ENCODE measurements around the gene KDM4B. TPM values are rescaled to one million over a fixed set of nuclear protein-coding genes. Genes with fewer than 3 reads are reported as not detected.

KDM4B gene
- total and polyA plus RNA-seq, 4 donors: 17.1 to 49.5 (median 24.7) TPM

DNA sequence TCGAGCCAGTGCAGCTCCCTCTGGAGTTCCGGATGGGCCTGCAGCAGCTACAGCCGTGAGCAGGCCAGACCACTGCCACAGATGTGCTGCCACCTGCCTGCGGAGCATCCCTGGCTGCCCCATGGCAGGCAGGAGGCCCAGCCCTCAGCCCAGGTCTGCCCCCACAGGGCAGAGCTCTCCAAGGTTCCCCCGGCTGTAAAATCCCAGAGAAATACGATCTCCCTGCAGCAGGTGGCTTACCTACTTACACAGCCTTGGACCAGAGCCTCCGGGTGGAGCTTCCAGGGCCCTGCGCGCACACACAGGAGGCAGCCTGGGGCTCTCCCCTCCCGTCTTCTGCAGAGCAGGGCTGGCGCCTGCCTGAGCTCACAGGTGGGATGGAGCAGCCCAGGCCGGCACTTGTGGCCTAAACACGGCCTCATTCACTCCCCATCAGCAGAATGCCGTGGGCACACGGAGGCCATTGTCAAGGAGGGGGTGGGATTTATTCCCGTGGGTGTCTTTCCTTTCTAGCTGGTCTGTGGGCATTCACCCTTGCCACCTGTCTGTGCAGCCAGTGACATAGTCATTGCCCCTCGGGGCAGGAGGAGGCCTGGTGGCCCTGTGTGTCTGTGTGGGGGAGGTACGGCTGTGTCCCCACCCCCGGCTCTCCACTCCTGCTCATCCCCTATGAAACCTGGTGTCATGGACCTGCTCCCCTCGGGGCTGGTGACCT, 118.0 kb downstream of the KDM4B start:
- H3K4me3 ChIP-seq: no peak overlapping the region
- no peak for DNase-seq
- H3K9me3 ChIP-seq (ENCODE audit: control insufficient read depth in 4 of 4, insufficient read depth in 3 of 4, low read length in 3 of 4): no peaks in the 10 kb centered on the region
- TF ChIP-seq, protein P1, sequence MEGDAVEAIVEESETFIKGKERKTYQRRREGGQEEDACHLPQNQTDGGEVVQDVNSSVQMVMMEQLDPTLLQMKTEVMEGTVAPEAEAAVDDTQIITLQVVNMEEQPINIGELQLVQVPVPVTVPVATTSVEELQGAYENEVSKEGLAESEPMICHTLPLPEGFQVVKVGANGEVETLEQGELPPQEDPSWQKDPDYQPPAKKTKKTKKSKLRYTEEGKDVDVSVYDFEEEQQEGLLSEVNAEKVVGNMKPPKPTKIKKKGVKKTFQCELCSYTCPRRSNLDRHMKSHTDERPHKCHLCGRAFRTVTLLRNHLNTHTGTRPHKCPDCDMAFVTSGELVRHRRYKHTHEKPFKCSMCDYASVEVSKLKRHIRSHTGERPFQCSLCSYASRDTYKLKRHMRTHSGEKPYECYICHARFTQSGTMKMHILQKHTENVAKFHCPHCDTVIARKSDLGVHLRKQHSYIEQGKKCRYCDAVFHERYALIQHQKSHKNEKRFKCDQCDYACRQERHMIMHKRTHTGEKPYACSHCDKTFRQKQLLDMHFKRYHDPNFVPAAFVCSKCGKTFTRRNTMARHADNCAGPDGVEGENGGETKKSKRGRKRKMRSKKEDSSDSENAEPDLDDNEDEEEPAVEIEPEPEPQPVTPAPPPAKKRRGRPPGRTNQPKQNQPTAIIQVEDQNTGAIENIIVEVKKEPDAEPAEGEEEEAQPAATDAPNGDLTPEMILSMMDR (IDR thresholded peaks at IDR 0.05; ENCODE audit: control extremely low read depth, extremely low read depth): no peak
- H3K27me3 ChIP-seq (ENCODE audit: control insufficient read depth in 3 of 3, insufficient read depth in 3 of 3, low read length in 2 of 3): no peaks in the 10 kb centered on the region
- no peak overlapping the region for H3K27ac ChIP-seq (ENCODE audit: low read depth in 1 of 2, low read length in 1 of 2)
- no peak overlapping the region for H3K9ac ChIP-seq (ENCODE audit: insufficient read depth in 1 of 2, low read length in 2 of 2)
- no peak for ATAC-seq (ENCODE audit: insufficient read depth, low FRiP score)
- H3K4me1 ChIP-seq (ENCODE audit: control insufficient read depth in 5 of 5, insufficient read depth in 5 of 5, low read length in 5 of 5): peaks cover 0 to 14% (median 6%) of the 10 kb centered on the region in 5 donors
- H3K36me3 ChIP-seq (ENCODE audit: control insufficient read depth in 4 of 4, insufficient read depth in 4 of 4, low read length in 4 of 4): peaks cover 0 to 43% (median 9%) of the 10 kb centered on the region in 4 donors
- 90 to 92% methylated on average over 20 of the region's 20 CpGs for WGBS, 2 donors

DNA sequence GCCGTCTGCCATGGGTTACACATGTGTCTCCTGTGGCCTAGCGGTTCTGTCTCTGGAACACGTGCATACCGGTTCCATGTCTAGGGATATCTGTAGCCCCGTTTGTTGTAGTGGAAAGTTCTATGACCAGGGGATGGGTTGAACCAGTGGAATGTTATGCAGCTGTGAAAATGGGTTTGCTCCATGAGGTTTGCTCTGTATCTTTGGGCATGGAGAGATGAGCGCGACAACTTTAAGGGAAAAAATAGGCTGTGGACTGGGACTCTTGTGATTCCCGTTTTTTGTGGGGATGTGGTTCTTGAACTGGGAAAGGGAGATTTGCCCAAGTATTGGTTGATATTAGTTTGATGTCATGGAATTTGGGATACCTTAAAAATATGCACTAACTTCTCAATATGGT, 120.4 kb downstream of the KDM4B start:
- no peak overlapping the region for H3K9ac ChIP-seq (ENCODE audit: insufficient read depth in 1 of 2, low read length in 2 of 2)
- DNase-seq (no peak), ATAC-seq (ENCODE audit: insufficient read depth, low FRiP score) (no peak)
- no peak overlapping the region for H3K4me3 ChIP-seq
- peaks cover 0 to 25% (median 9%) of the 10 kb centered on the region in 4 donors for H3K36me3 ChIP-seq (ENCODE audit: control insufficient read depth in 4 of 4, insufficient read depth in 4 of 4, low read length in 4 of 4)
- H3K27me3 ChIP-seq (ENCODE audit: control insufficient read depth in 3 of 3, insufficient read depth in 3 of 3, low read length in 2 of 3): no peaks in the 10 kb centered on the region
- H3K9me3 ChIP-seq (ENCODE audit: control insufficient read depth in 4 of 4, insufficient read depth in 3 of 4, low read length in 3 of 4): no peaks in the 10 kb centered on the region
- H3K4me1 ChIP-seq (ENCODE audit: control insufficient read depth in 5 of 5, insufficient read depth in 5 of 5, low read length in 5 of 5): peaks cover 0 to 25% (median 8%) of the 10 kb centered on the region in 5 donors
- TF ChIP-seq, protein P1 (IDR thresholded peaks at IDR 0.05; ENCODE audit: control extremely low read depth, extremely low read depth): no peak
- 96 to 97% methylated on average over 8 of the region's 8 CpGs for WGBS, 2 donors
- H3K27ac ChIP-seq (ENCODE audit: low read depth in 1 of 2, low read length in 1 of 2): no peak overlapping the region

DNA sequence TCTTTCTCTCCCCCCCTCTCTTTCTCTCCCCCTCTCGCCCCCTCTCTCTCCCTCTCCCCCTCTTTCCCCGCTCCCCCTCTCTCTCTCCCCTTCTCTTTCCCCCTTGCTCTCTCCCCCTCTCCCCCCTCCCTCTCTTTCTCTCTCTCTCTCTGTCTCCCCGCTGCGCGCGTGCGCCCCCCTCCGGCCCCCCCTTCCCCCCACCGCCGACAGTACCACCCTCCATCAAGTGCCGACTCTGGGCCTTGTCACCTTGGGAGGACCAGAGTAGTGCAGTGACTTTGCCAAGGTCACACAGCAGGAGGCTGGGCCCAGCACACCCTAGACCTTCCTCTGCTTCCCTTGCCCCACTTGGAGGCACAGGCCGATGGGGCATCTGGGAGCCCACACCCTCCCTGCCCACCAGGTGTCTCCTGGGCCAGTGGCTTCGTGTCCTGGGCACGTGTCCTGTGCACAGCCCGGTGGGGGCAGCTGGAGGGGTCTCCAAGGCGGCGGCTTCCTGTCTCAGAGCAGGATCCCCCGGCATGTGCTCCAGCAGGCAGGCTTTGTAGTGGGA, 121.6 kb downstream of the KDM4B start:
- DNase-seq: no peak
- 86 to 96% methylated on average over 17 to 18 of the region's 18 CpGs for WGBS, 2 donors
- H3K4me1 ChIP-seq (ENCODE audit: control insufficient read depth in 5 of 5, insufficient read depth in 5 of 5, low read length in 5 of 5): peaks cover 0 to 25% (median 8%) of the 10 kb centered on the region in 5 donors
- no peaks in the 10 kb centered on the region for H3K27me3 ChIP-seq (ENCODE audit: control insufficient read depth in 3 of 3, insufficient read depth in 3 of 3, low read length in 2 of 3)
- no peak overlapping the region for H3K9ac ChIP-seq (ENCODE audit: insufficient read depth in 1 of 2, low read length in 2 of 2)
- TF ChIP-seq, protein P1 (IDR thresholded peaks at IDR 0.05; ENCODE audit: control extremely low read depth, extremely low read depth): no peak
- no peaks in the 10 kb centered on the region for H3K9me3 ChIP-seq (ENCODE audit: control insufficient read depth in 4 of 4, insufficient read depth in 3 of 4, low read length in 3 of 4)
- no peak overlapping the region for H3K27ac ChIP-seq (ENCODE audit: low read depth in 1 of 2, low read length in 1 of 2)
- H3K36me3 ChIP-seq (ENCODE audit: control insufficient read depth in 4 of 4, insufficient read depth in 4 of 4, low read length in 4 of 4): peaks cover 0 to 27% (median 9%) of the 10 kb centered on the region in 4 donors
- no peak for ATAC-seq (ENCODE audit: insufficient read depth, low FRiP score)
- H3K4me3 ChIP-seq: no peak overlapping the region
